H1 (cell line): ENCODE data around the gene EPS8. TPM values are rescaled to one million over a fixed set of nuclear protein-coding genes. Genes with fewer than 3 reads are reported as not detected.

Experiments used
- CBX5 ChIP-seq: fragments of 300-800, 300-1000 bp; sonication (generic); IDR thresholded peaks from 2 replicates; pipeline ENCODE4 v1.7.1; 2016; ENCODE audit warnings: antibody characterized with exemption, low read length, low read depth
- CHD2 ChIP-seq: IDR thresholded peaks from 2 replicates; pipeline ENCODE4 v1.6.1; 2012; ENCODE audit warnings: low read length, improper control_type of control experiment
- CHD7 ChIP-seq: fragments of 300-600 bp; sonication (generic); IDR thresholded peaks from 2 replicates; pipeline ENCODE4 v1.7.1; 2012; ENCODE audit warnings: low read length, moderate library complexity, mild to moderate bottlenecking, inconsistent platforms; ENCODE audit not compliant: insufficient replicate concordance
- EGR1 ChIP-seq: IDR thresholded peaks from 2 replicates; pipeline ENCODE4 v1.6.1; 2011; ENCODE audit warnings: low read depth, low read length, borderline replicate concordance
- EP300 ChIP-seq, 2 experiments: IDR thresholded peaks; 1 replicate in 1 of 2; 2 replicates in 1 of 2; pipeline ENCODE4 v1.6.1; 2011 to 2012; ENCODE audit warnings: low read depth in 2 of 2, low read length in 2 of 2, mild to moderate bottlenecking in 2 of 2, borderline replicate concordance in 1 of 2, inconsistent platforms in 1 of 2, moderate library complexity in 1 of 2
- EZH2 ChIP-seq: fragments of 200-600 bp; sonication (generic); IDR thresholded peaks from 2 replicates; pipeline ENCODE4 v1.7.1; 2012; ENCODE audit warnings: low read depth, mild to moderate bottlenecking, moderate library complexity, low read length, inconsistent platforms; ENCODE audit not compliant: severe bottlenecking
- POLR2AphosphoS5 ChIP-seq: IDR thresholded peaks from 2 replicates; pipeline ENCODE4 v1.6.1; 2011; ENCODE audit warnings: low read depth, low read length
- SIN3A ChIP-seq, 2 experiments: IDR thresholded peaks in 1 of 2; conservative IDR thresholded peaks in 1 of 2; 2 replicates each; pipeline ENCODE4 v1.6.1; 2011 to 2012; ENCODE audit warnings: low read length in 2 of 2, improper control_type of control experiment in 1 of 2, low read depth in 1 of 2, mild to moderate bottlenecking in 1 of 2
- SP2 ChIP-seq: IDR thresholded peaks from 2 replicates; pipeline ENCODE4 v1.6.1; 2012; ENCODE audit warnings: mild to moderate bottlenecking, low read length, inconsistent platforms
- YY1 ChIP-seq: IDR thresholded peaks from 2 replicates; pipeline ENCODE4 v1.6.1; 2011; ENCODE audit warnings: low read depth, mild to moderate bottlenecking, low read length
- polyA plus RNA-seq, 7 experiments: library from polyadenylated mRNA; depleted of rRNA in 3 of 7; stranded (reverse) in 5 of 7; unstranded in 2 of 7; fragments of >200 nt in 5 of 7; fragments of 200-250 nt in 2 of 7; gene quantifications; 1 replicate in 5 of 7; 2 replicates in 1 of 7; 4 replicates in 1 of 7; pipeline versions ENCODE4 v1.2.1 to v1.2.3, GENCODE V29; 2011 to 2013; ENCODE audit warnings: missing spikeins in 2 of 7, mixed read lengths in 2 of 7
- total RNA-seq: library from RNA; stranded (reverse); fragmentation: NEBNext Ultra II Directional; extraction: Animal tissue kit (Norgen Biotek cat#: 25700); gene quantifications from 2 replicates; pipeline ENCODE4 v1.2.1, GENCODE V29; 2021
- TF ChIP-seq, protein P1 (sequence below): IDR thresholded peaks from 2 replicates; pipeline ENCODE4 v1.6.1; 2012; ENCODE audit warnings: inconsistent platforms

Gene EPS8
- total and polyA plus RNA-seq, 2 of the 8 experiments (the other 6 are each of a cell fraction or from before 2014, with no cell fraction given): 3.0 to 4.6 TPM

GRCh38 chr12:15720295-15720694 is 68.9 kb downstream of the EPS8 start (continued):
- TF ChIP-seq CHD7 (no peak), EP300 (IDR thresholded peaks at IDR 0.05; ENCODE audit: borderline replicate concordance in 1 of 2, low read depth in 2 of 2, low read length in 2 of 2) (no peak), SP2 (no peak), EZH2 (no peak), POLR2AphosphoS5 (no peak), SIN3A (conservative IDR thresholded peaks at IDR 0.05 in 1 of 2, IDR thresholded peaks at IDR 0.05 in 1 of 2; ENCODE audit: low read depth in 1 of 2, low read length in 2 of 2) (no peak), EGR1 (no peak), CBX5 (no peak), CHD2 (no peak), YY1 (no peak)
- TF ChIP-seq, protein P1, sequence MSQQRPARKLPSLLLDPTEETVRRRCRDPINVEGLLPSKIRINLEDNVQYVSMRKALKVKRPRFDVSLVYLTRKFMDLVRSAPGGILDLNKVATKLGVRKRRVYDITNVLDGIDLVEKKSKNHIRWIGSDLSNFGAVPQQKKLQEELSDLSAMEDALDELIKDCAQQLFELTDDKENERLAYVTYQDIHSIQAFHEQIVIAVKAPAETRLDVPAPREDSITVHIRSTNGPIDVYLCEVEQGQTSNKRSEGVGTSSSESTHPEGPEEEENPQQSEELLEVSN: no peak
